A549 (cell line): Measurements from ENCODE around the gene CSPG4. TPM values are rescaled to one million over a fixed set of nuclear protein-coding genes. Genes with fewer than 3 reads are reported as not detected.
A peak's percentile ranks its signal among the peaks of the same experiment; 100 is the strongest.
"Not testable (repeated sequence)": the region's sequence is repeated elsewhere in the genome, so short reads cannot be mapped to it uniquely, and the experiment has no call there.

Experiments
- ATAC-seq, 2 experiments: fragments of 200-7000 bp in 1 of 2; fragments of >200 bp in 1 of 2; cut with Nextera tagmentation in 1 of 2; cut with Tn5 transposase in 1 of 2; 3 replicates each; pipeline versions ENCODE4 v1.8.0 to v1.9.1; 2018 to 2020; ENCODE audit warnings: mild to moderate bottlenecking in 1 of 2, moderate library complexity in 1 of 2
- CTCF ChIA-PET: fragments of 300-600 bp; sonication (Branson Sonifier 250); formaldehyde crosslinking; extraction: SDS; loops from one replicate; lab custom pipeline; 2021; ENCODE audit warnings: antibody characterized with exemption, inconsistent platforms; lab: Yijun Ruan, JAX
- POLR2A ChIA-PET: fragments of 350-600 bp; formaldehyde crosslinking; extraction: SDS; loops from one replicate; lab custom pipeline; 2021; ENCODE audit warnings: antibody characterized with exemption, inconsistent platforms; lab: Yijun Ruan, JAX
- DNase-seq, 2 experiments: peaks; one replicate each; pipeline versions ENCODE4 v3.0.0 to v3.0.0-alpha.2; 2011 to 2016; ENCODE audit warnings: low read depth in 1 of 2, low spot score in 1 of 2
- FAIRE-seq: peaks from 2 replicates; lab custom pipeline; 2011; peaks lifted over from hg19 to GRCh38; lab: Jason Lieb, UNC
- H3K27ac ChIP-seq, 2 experiments: fragments of >200 bp; sonication (Bioruptor Twin); formaldehyde crosslinking; 3 replicates each; pipeline ENCODE4 v1.5.1; 2016 to 2017
- H3K4me1 ChIP-seq: fragments of >200 bp; sonication (Bioruptor Twin); formaldehyde crosslinking; 3 replicates; pipeline ENCODE4 v1.6.1; 2016
- H3K4me2 ChIP-seq: fragments of >200 bp; sonication (Bioruptor Twin); formaldehyde crosslinking; 3 replicates; pipeline ENCODE4 v1.6.1; 2016
- H3K4me3 ChIP-seq: fragments of >200 bp; sonication (Bioruptor Twin); formaldehyde crosslinking; 3 replicates; pipeline ENCODE4 v1.5.1; 2016
- H3K9me3 ChIP-seq: fragments of >200 bp; sonication (Bioruptor Twin); formaldehyde crosslinking; 3 replicates; pipeline ENCODE4 v1.6.1; 2016
- BCL3 ChIP-seq: fragments of >200 bp; sonication (Bioruptor Twin); formaldehyde crosslinking; IDR thresholded peaks from 3 replicates; pipeline ENCODE4 v1.6.1; 2016
- EHF ChIP-seq: fragments of 250-450 bp; sonication (Bioruptor Pico); IDR thresholded peaks from 2 replicates; pipeline ENCODE4 v1.5.0; 2020; ENCODE audit warnings: mild to moderate bottlenecking
- ELK1 ChIP-seq: fragments of 150-350 bp; IDR thresholded peaks from 2 replicates; pipeline ENCODE4 v1.6.1; 2014; ENCODE audit warnings: low read depth, mild to moderate bottlenecking, low read length
- ESRRA ChIP-seq: fragments of 150-350 bp; IDR thresholded peaks from 2 replicates; pipeline ENCODE4 v1.6.1; 2014; ENCODE audit warnings: mild to moderate bottlenecking, low read length, borderline replicate concordance
- FOSL2 ChIP-seq, 2 experiments: fragments of 450-650 bp in 1 of 2; fragments of >200 bp in 1 of 2; sonication (Bioruptor Twin) in 1 of 2; formaldehyde crosslinking; IDR thresholded peaks; 2 replicates each; pipeline versions ENCODE4 v1.5.0 to v1.6.1; 2016 to 2020; ENCODE audit warnings: mild to moderate bottlenecking in 1 of 2, moderate library complexity in 1 of 2
- GATA3 ChIP-seq: IDR thresholded peaks from 2 replicates; pipeline ENCODE4 v1.6.1; 2012; ENCODE audit warnings: borderline replicate concordance
- HES2 ChIP-seq: fragments of >200 bp; sonication (Bioruptor Twin); formaldehyde crosslinking; IDR thresholded peaks from 2 replicates; pipeline ENCODE4 v1.6.1; 2016
- HEYL ChIP-seq: fragments of 250-450 bp; sonication (Bioruptor Pico); IDR thresholded peaks from 2 replicates; pipeline ENCODE4 v1.8.0; 2021; ENCODE audit warnings: mild to moderate bottlenecking, moderate library complexity
- HOXB5 ChIP-seq: fragments of 250-450 bp; sonication (Bioruptor Pico); IDR thresholded peaks from 2 replicates; pipeline ENCODE4 v1.5.0; 2020; ENCODE audit warnings: mild to moderate bottlenecking, moderate library complexity
- JUN ChIP-seq, 2 experiments: fragments of >200 bp; sonication (Bioruptor Twin); formaldehyde crosslinking; IDR thresholded peaks; 2 replicates in 1 of 2; 3 replicates in 1 of 2; pipeline ENCODE4 v1.6.1; 2016 to 2017
- KDM5A ChIP-seq: fragments of 200-600 bp; sonication (generic); IDR thresholded peaks from 2 replicates; pipeline ENCODE4 v1.6.1; 2016; ENCODE audit warnings: antibody characterized with exemption, mild to moderate bottlenecking
- MAZ ChIP-seq: fragments of 150-350 bp; IDR thresholded peaks from 2 replicates; pipeline ENCODE4 v1.6.1; 2014; ENCODE audit warnings: antibody characterized with exemption, low read depth, low read length, borderline replicate concordance
- NFE2L2 ChIP-seq: fragments of 150-350 bp; conservative IDR thresholded peaks from 2 replicates; pipeline ENCODE4 v1.6.1; 2014; ENCODE audit warnings: low read length
- NPAS2 ChIP-seq: fragments of 250-450 bp; sonication (Bioruptor Pico); IDR thresholded peaks from 2 replicates; pipeline ENCODE4 v1.8.0; 2022; ENCODE audit warnings: mild to moderate bottlenecking, moderate library complexity, borderline replicate concordance
- PBX3 ChIP-seq: IDR thresholded peaks from 2 replicates; pipeline ENCODE4 v1.6.1; 2012
- RFX5 ChIP-seq: fragments of 450-650 bp; IDR thresholded peaks from 2 replicates; pipeline ENCODE4 v1.7.1; 2014; ENCODE audit warnings: antibody characterized with exemption, mild to moderate bottlenecking, moderate library complexity
- RNF2 ChIP-seq: fragments of 200-600 bp; sonication (generic); IDR thresholded peaks from 2 replicates; pipeline ENCODE4 v1.6.1; 2016; ENCODE audit warnings: low read depth, mild to moderate bottlenecking, antibody characterized with exemption, moderate library complexity, borderline replicate concordance
- TFCP2L1 ChIP-seq: fragments of 250-450 bp; sonication (Bioruptor Pico); IDR thresholded peaks from 2 replicates; pipeline ENCODE4 v1.5.0; 2021; ENCODE audit warnings: mild to moderate bottlenecking
- TP53 ChIP-seq: fragments of 250-450 bp; sonication (Bioruptor Pico); IDR thresholded peaks from 2 replicates; pipeline ENCODE4 v1.5.0; 2021; ENCODE audit warnings: mild to moderate bottlenecking, moderate library complexity
- ZC3H11A ChIP-seq: fragments of 450-650 bp; IDR thresholded peaks from 2 replicates; pipeline ENCODE4 v1.6.1; 2014; ENCODE audit warnings: antibody characterized with exemption, mild to moderate bottlenecking
- ZFP36 ChIP-seq: fragments of 450-650 bp; IDR thresholded peaks from 2 replicates; pipeline ENCODE4 v1.6.1; 2014; ENCODE audit warnings: borderline replicate concordance; ENCODE audit not compliant: partially characterized antibody
- ZSCAN20 ChIP-seq: fragments of 250-450 bp; sonication (Bioruptor Pico); IDR thresholded peaks from 2 replicates; pipeline ENCODE4 v1.8.0; 2022; ENCODE audit warnings: mild to moderate bottlenecking, moderate library complexity
- WGBS: methylation state at CpG from one replicate; pipeline ENCODE4 v1.1.6; 2017; ENCODE audit errors: missing lambda C conversion rate; 5-methylcytosine and 5-hydroxymethylcytosine counted together
- polyA plus RNA-seq, 4 experiments: library from polyadenylated mRNA; depleted of rRNA in 3 of 4; stranded (reverse); fragments of >200 nt; fragmentation: RNase III in 1 of 4; extraction: RNeasy Plus Mini Kit Qiagen cat#74134 plus additional on column Dnase treatment in 1 of 4; gene quantifications; 2 replicates in 3 of 4; 3 replicates in 1 of 4; pipeline ENCODE4 v1.2.3, GENCODE V29; 2011 to 2017

CSPG4 gene
- polyA plus RNA-seq, 2 of the 4 experiments (the other 2 are of a cell fraction), result 0.01 to 0.06 TPM

- TF ChIP-seq KDM5A, result peak; percentile 43; the same call in 1 of the 2 replicates
- 0 out of 2 replicates have a peak, but pooled peaks have one; percentile 21 for TF ChIP-seq ELK1
- TF ChIP-seq EHF (CRISPR knock-in tag), result no peak
- no peak for TF ChIP-seq HES2
- peak; percentile 51 to 81; a peak in 3 of 5 replicates for TF ChIP-seq JUN (IDR thresholded peaks at IDR 0.05)
- TF ChIP-seq FOSL2 (IDR thresholded peaks at IDR 0.05), result no peak
- peak; percentile 26; the same call in 1 of the 2 replicates for TF ChIP-seq FOSL2 (CRISPR knock-in tag; IDR thresholded peaks at IDR 0.05)
- peak; percentile 88; the same call in 2 of the 3 replicates for TF ChIP-seq BCL3
- TF ChIP-seq NPAS2 (CRISPR knock-in tag), result no peak
- no peak for TF ChIP-seq RNF2
- 0 out of 2 replicates have a peak, but pooled peaks have one; percentile 29 for TF ChIP-seq PBX3
- TF ChIP-seq HOXB5 (CRISPR knock-in tag), result peak; percentile 75; the same call in 1 of the 2 replicates
- no peak for TF ChIP-seq ZC3H11A
- no peak for TF ChIP-seq ZSCAN20
Measured at GRCh38 chr15:75758071-75758872, 45.6 kb upstream of the CSPG4 start (continued).

- H3K4me3 ChIP-seq, H3K27ac ChIP-seq, H3K9me3 ChIP-seq, ATAC-seq, FAIRE-seq, H3K4me1 ChIP-seq, H3K4me2 ChIP-seq, POLR2A ChIA-PET, DNase-seq: not testable (repeated sequence)
- CTCF ChIA-PET, result interaction anchor here (1.6 to 1.9 kb wide), 2 partner anchors 33 to 68 kb away, joined by 3 to 5 read pairs; no protein-coding TSS in a partner anchor
- WGBS, result 75% methylated on average over 5 of the region's 5 CpGs
Measured at GRCh38 chr15:75754871-75755270, 42.2 kb upstream of the CSPG4 start.

- CTCF ChIA-PET, result interaction anchor here (3.9 kb wide), 1 partner anchor 49 kb away, joined by 18 read pairs; no protein-coding TSS in a partner anchor
- FAIRE-seq (no peak), ATAC-seq (no peak)
Measured at GRCh38 chr15:75753145-75753544, 40.5 kb upstream of the CSPG4 start.

More at GRCh38 chr15:75753145-75753544, 40.5 kb upstream of the CSPG4 start:
- H3K4me1 ChIP-seq, result peaks cover 4% of the 10 kb centered on the region; the same call in 1 of the 3 replicates
- no peak overlapping the region for H3K4me2 ChIP-seq
- H3K27ac ChIP-seq, result no peak overlapping the region
- no peaks in the 10 kb centered on the region for H3K9me3 ChIP-seq
- POLR2A ChIA-PET, result no interaction called here
- no peak for TF ChIP-seq HEYL
- TF ChIP-seq TP53 (CRISPR knock-in tag), result no peak
- TF ChIP-seq ESRRA, result no peak
- TF ChIP-seq NFE2L2, result no peak
- TF ChIP-seq MAZ, result no peak
- TF ChIP-seq JUN (IDR thresholded peaks at IDR 0.05), result no peak
- no peak for TF ChIP-seq RFX5
- no peak for TF ChIP-seq TFCP2L1
- no peak for TF ChIP-seq ZFP36
- no peak for TF ChIP-seq KDM5A
- TF ChIP-seq GATA3, result no peak
- no peak for DNase-seq
- 77% methylated on average over 8 of the region's 8 CpGs for WGBS
- no peak overlapping the region for H3K4me3 ChIP-seq
